PC-9 (cell line): ENCODE measurements around the gene SYNE4. TPM values are rescaled to one million over a fixed set of nuclear protein-coding genes. Genes with fewer than 3 reads are reported as not detected.

Experiments
- Bru-seq: library from RNA; stranded (reverse); fragments of 400-500 nt; gene quantifications from one replicate; lab custom pipeline; 2021; lab: Mats Ljungman, UMichigan
- BruChase-seq, 2 experiments: library from RNA; stranded (reverse); fragments of 400-500 nt; gene quantifications; one replicate each; lab custom pipeline; 2021; lab: Mats Ljungman, UMichigan
- BruUV-seq: library from RNA; stranded (reverse); fragments of 400-500 nt; replicated peaks from 2 replicates; lab custom pipeline; 2021; lab: Mats Ljungman, UMichigan
- CTCF ChIA-PET: fragments of 300-600 bp; sonication (Branson Sonifier 250); formaldehyde crosslinking; loops from one replicate; lab custom pipeline; 2022; ENCODE audit warnings: antibody characterized with exemption; lab: Charles Lee
- POLR2A ChIA-PET: fragments of 300-600 bp; sonication (Branson Sonifier 250); formaldehyde crosslinking; loops from one replicate; lab custom pipeline; 2022; ENCODE audit warnings: antibody characterized with exemption; ENCODE audit not compliant: unreplicated experiment; lab: Charles Lee
- DNase-seq, 2 experiments: peaks; one replicate each; pipeline versions ENCODE4 v3.0.0 to v3.0.0-alpha.2; 2015 to 2022; ENCODE audit warnings: mixed read lengths in 1 of 2
- H2AFZ ChIP-seq: fragments of 200-600 bp; sonication (generic); 2 replicates; pipeline ENCODE4 v1.8.1; 2017; ENCODE audit warnings: antibody characterized with exemption
- H3F3A ChIP-seq: fragments of 200-600 bp; sonication (generic); 2 replicates; pipeline ENCODE4 v1.8.1; 2017; ENCODE audit warnings: antibody characterized with exemption, mild to moderate bottlenecking, low read depth; ENCODE audit not compliant: insufficient read depth
- H3K27ac ChIP-seq: fragments of 200-600 bp; sonication (generic); 2 replicates; pipeline ENCODE4 v1.6.1; 2016; ENCODE audit warnings: mixed run types
- H3K27me3 ChIP-seq: fragments of 200-600 bp; sonication (generic); 2 replicates; pipeline ENCODE4 v1.6.1; 2016; ENCODE audit warnings: low read depth, mixed run types; ENCODE audit not compliant: insufficient read depth
- H3K36me3 ChIP-seq: fragments of 200-600 bp; sonication (generic); 2 replicates; pipeline ENCODE4 v1.6.1; 2016; ENCODE audit warnings: low read depth, mixed run types
- H3K4me1 ChIP-seq: fragments of 200-600 bp; sonication (generic); replicated peaks from 2 replicates; pipeline ENCODE4 v1.6.1; 2016; ENCODE audit warnings: mixed run types; ENCODE audit not compliant: insufficient read depth
- H3K4me2 ChIP-seq: fragments of 200-600 bp; sonication (generic); 2 replicates; pipeline ENCODE4 v1.6.1; 2017; ENCODE audit warnings: mixed run types
- H3K4me3 ChIP-seq: fragments of 200-600 bp; sonication (generic); 2 replicates; pipeline ENCODE4 v1.6.1; 2016; ENCODE audit warnings: mixed run types
- H3K79me2 ChIP-seq: fragments of 200-600 bp; sonication (generic); 2 replicates; pipeline ENCODE4 v1.6.1; 2017; ENCODE audit warnings: low read depth, mixed run types
- H3K9me2 ChIP-seq: fragments of 200-600 bp; sonication (generic); 2 replicates; pipeline ENCODE4 v1.8.1; 2017; ENCODE audit warnings: mild to moderate bottlenecking; ENCODE audit not compliant: insufficient read depth
- H3K9me3 ChIP-seq: fragments of 200-600 bp; sonication (generic); 2 replicates; pipeline ENCODE4 v1.8.1; 2016; ENCODE audit warnings: low read depth; ENCODE audit not compliant: insufficient read depth
- H4K20me1 ChIP-seq: fragments of 200-600 bp; sonication (generic); 2 replicates; pipeline ENCODE4 v1.8.1; 2017; ENCODE audit not compliant: insufficient read depth
- CTCF ChIP-seq: fragments of 200-600 bp; sonication (generic); conservative IDR thresholded peaks from 2 replicates; pipeline ENCODE4 v1.6.1; 2017; ENCODE audit warnings: mixed run types, antibody characterized with exemption, mild to moderate bottlenecking, moderate library complexity
- EZH2 ChIP-seq: fragments of 200-600 bp; sonication (generic); IDR thresholded peaks from 2 replicates; pipeline ENCODE4 v1.8.0; 2017; ENCODE audit warnings: antibody characterized with exemption, low read depth
- intact Hi-C: fragments of 100-400 bp; cut with micrococcal nuclease; formaldehyde crosslinking; loops from one replicate; pipeline ENCODE4 v1.10.0; 2022; ENCODE audit not compliant: unreplicated experiment
- long read RNA-seq: library from polyadenylated mRNA; stranded (forward); transcript quantifications from one replicate; pipeline ENCODE4 v2.0.0, GENCODE V29; 2022
- total RNA-seq: library from RNA; stranded (reverse); gene quantifications from 2 replicates; pipeline ENCODE4 v1.2.3, GENCODE V29; 2021

Gene SYNE4
- total RNA-seq, result 36.6 and 39.5 TPM in 2 replicates
- percentile 65 among the genes with signal in this experiment for Bru-seq, nascent RNA
- BruChase-seq, experiment 1, labeled RNA remaining after a 2-hour chase, result percentile 72 among the genes with signal in this experiment
- percentile 67 among the genes with signal in this experiment for BruChase-seq, experiment 2, labeled RNA remaining after a 6-hour chase
- long read RNA-seq, transcript SYNE4-201 (8 exons, 1,365 nt), result major isoform, 10 of 113 reads
- long read RNA-seq, partial matches to known transcripts, result 12 of 113 reads
- long read RNA-seq, other reads (novel, unspliced or antisense), result 84 of 113 reads

GRCh38 chr19:36008336-36008978, at the start of gene SYNE4:
Gene SYNE4 (minus strand): TSS chr19:36008813. CDS start chr19:36008681, 132 bp downstream.
- H3F3A ChIP-seq, result peaks cover 4% of the 10 kb centered on the region; the same call in 1 of the 2 replicates
- BruUV-seq, result TSS peak; percentile 80
- intact Hi-C loops, result loop anchor here (2.0 kb wide), 1 partner anchor 46 kb away; the partner anchor contains the start of genes THAP8 and WDR62

GRCh38 chr19:36054733-36055686, 46.4 kb upstream of the SYNE4 start, which contains the start of gene WDR62:
Gene WDR62 (plus strand): TSS chr19:36054897. CDS start chr19:36054972, 75 bp downstream.
- Histone ChIP-seq H3K4me1 (peaks cover 12% of the 10 kb centered on the region; the same call in 1 of the 2 replicates), H3K79me2 (peaks cover 22% of the 10 kb centered on the region; the same call in 1 of the 2 replicates), H3K36me3 (no peaks in the 10 kb centered on the region), H2AFZ (peak within 1 kb of the TSS; percentile 81), H3K4me3 (peak within 1 kb of the TSS; percentile 90), H3F3A (peaks cover 21% of the 10 kb centered on the region; the same call in 1 of the 2 replicates), H3K27ac (peak within 1 kb of the TSS; percentile 69), H3K4me2 (peak within 1 kb of the TSS; percentile 99), H3K27me3 (no peaks in the 10 kb centered on the region), H3K9me3 (no peaks in the 10 kb centered on the region), H3K9me2 (no peaks in the 10 kb centered on the region), H4K20me1 (no peaks in the 10 kb centered on the region)
- ChIA-PET POLR2A (interaction anchor here (1.6 to 2.0 kb wide), 2 partner anchors 41 to 46 kb away, joined by 7 read pairs; partner anchors contain the start of genes ALKBH6 and SYNE4), CTCF (interaction anchor here (0.6 kb wide), 1 partner anchor 116 kb away, joined by 3 read pairs; no protein-coding TSS in a partner anchor)
- intact Hi-C loops, result loop anchor here (1.0 to 10.0 kb wide), 3 partner anchors 41 to 60 kb away; partner anchors contain the start of genes ALKBH6, OVOL3, POLR2I and SYNE4
- DNase-seq, result peak; percentile 83 to 94
- no peak for TF ChIP-seq EZH2
- TF ChIP-seq CTCF, result no peak
- no TSS peak for BruUV-seq

More at GRCh38 chr19:36008336-36008978, at the start of gene SYNE4:
- POLR2A ChIA-PET, result interaction anchor here (0.5 to 1.2 kb wide), 7 partner anchors 8 to 1326 kb away, joined by 3 to 15 read pairs (median 5); partner anchors contain the start of genes APLP1, LIN37, THAP8 and WDR62
- H3K9me3 ChIP-seq, result no peaks in the 10 kb centered on the region
- CTCF ChIA-PET, result interaction anchor here (1.1 kb wide), 1 partner anchor 33 kb away, joined by 5 read pairs; no protein-coding TSS in a partner anchor
- peak within 1 kb of the TSS; percentile 58 for H2AFZ ChIP-seq
- H3K4me2 ChIP-seq, result peak within 1 kb of the TSS; percentile 72
- H3K36me3 ChIP-seq, result no peaks in the 10 kb centered on the region
- no peaks in the 10 kb centered on the region for H4K20me1 ChIP-seq
- no peaks in the 10 kb centered on the region for H3K27me3 ChIP-seq
- no peaks in the 10 kb centered on the region for H3K4me1 ChIP-seq
- peak; percentile 66 to 87 for DNase-seq
- no peaks in the 10 kb centered on the region for H3K9me2 ChIP-seq
- H3K79me2 ChIP-seq, result peaks cover 6% of the 10 kb centered on the region
- peak within 1 kb of the TSS; percentile 59; the same call in 1 of the 2 replicates for H3K4me3 ChIP-seq
- no peak for TF ChIP-seq EZH2
- TF ChIP-seq CTCF, result no peak
- H3K27ac ChIP-seq, result no peak within 1 kb of the TSS
